ENCODE results near the gene KRTAP10-3.

The KRTAP10-3 gene

DNA sequence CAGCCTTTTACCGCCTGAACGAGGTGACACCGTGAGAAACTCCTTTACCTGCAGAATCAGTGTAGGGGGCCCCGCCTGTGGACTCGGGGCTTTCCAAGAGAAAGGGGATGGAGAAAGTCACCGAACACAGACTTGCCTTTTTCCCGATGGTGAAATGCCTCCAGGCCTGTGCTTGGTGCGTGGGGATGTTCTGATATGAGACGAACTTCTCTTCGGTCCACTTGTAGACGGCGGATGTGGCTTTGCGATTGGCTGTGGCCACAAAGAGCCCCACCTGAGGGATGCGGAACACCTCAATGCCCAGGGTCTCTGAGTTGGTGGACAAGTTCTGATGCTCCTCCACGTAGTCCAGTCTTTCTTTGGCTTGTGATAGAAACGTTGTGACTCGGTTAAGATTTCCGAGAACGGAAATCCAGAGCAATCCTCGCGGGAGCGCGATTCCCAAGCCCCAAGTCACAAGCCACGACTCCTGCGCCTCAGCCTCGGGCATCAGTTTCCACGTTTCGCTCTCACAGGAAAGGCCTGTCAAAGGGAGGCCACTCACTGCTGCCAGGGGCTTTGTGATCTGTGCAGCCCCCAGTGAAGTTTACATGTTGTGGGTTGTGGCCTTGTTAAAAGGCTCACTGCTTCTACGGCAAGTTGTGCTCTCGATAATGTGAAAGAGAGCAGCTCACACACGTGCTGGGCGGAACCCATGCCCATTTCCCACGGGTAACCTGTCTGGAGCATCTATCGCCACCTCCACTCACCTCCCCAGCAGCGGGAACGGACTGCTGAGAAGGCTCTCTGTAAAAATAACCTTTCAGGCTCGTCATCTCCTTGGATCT lies 31.2 kb downstream of the KRTAP10-3 start:
- no peak for DNase-seq

DNA sequence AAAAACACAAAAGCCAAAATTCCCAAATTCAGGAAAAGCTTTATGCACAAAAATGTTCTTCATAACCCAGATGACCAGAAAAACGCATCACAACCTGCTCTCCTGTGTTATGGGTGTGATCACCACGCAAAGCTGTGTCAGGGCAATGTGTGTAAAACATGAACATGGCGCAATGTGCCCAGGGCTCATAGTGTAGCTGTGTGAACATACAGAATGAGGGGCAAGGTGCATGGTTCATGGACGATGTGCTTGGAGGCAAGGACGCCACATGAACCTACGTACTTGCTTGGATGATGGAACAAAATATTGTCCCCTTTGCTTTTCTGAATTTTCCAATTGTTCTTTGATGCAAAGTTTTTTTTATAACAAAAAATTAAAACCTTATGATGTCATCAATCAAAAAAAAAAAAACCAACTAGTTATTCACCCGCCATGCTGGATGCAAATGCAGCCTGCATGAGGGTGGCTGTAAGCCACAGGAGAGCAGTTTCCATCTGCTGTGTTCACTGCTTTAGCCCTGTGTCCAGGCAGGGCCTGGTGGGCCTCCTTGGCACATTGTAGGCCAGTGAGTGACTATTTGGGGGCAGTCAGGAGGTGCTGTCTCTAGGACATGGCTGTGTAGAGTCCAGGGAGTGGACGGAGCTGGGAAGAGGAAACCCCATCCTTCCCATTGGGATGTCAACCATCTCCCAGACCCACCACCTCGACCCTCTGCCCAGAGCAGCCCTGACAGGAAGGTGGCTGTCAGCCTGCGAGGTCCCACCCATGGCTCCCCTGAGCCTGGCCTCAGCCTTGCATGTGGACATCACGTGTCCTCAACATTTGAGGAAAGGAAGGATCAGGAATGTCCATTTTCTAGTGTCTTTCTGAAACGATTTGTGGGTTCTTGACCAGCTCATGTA lies 32.2 kb downstream of the KRTAP10-3 start:
- no peak for DNase-seq

GRCh38 chr21:44525391-44526095 lies 33.1 kb downstream of the KRTAP10-3 start:
- no peak for DNase-seq

DNA sequence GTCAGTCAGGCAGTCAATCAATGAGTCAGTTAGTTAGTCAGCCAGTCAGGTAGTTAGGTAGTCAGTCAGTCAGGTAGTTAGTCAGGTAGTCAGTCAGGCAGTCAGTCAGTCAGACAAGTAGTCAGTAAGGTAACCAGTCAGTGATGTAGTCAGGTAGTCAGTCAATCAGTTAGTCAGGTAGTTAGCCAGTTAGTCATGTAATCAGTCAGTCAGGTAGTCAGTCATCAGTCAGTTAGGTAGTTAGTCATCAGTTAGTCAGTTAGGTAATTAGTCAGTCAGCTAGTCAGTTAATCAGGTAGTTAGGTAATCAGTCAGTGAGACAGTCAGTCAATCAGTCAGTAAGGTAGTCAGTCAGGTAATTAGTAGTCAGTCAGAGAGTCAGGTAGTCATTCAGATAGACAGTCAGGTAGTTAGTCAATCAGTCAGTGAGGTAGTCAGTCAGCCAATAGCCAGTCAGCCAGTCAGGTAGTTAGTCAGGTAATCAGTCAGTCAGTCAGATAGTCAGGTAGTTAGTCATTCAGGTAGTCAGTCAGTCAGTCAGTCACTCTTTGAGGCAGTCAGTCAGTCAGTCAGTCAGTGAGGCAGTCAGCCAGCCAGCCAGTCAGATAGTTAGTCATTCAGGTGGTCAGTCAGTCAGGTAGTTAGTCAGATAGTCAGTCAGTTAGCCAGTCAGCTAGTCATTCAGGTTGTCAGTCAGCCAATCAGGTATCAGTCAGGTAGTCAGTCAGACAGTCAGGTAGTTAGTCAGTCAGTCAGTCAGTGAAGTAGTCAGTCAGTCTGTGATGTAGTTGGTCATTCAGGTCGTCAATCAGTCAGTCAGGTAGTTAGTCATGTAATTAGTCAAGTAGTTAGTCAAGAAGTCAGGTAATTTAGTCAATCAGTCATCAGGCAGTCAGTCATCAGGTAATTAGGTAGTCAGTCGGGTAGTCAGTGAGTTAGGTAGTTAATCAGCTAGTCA lies 33.9 kb downstream of the KRTAP10-3 start:
- DNase-seq = no peak

DNA sequence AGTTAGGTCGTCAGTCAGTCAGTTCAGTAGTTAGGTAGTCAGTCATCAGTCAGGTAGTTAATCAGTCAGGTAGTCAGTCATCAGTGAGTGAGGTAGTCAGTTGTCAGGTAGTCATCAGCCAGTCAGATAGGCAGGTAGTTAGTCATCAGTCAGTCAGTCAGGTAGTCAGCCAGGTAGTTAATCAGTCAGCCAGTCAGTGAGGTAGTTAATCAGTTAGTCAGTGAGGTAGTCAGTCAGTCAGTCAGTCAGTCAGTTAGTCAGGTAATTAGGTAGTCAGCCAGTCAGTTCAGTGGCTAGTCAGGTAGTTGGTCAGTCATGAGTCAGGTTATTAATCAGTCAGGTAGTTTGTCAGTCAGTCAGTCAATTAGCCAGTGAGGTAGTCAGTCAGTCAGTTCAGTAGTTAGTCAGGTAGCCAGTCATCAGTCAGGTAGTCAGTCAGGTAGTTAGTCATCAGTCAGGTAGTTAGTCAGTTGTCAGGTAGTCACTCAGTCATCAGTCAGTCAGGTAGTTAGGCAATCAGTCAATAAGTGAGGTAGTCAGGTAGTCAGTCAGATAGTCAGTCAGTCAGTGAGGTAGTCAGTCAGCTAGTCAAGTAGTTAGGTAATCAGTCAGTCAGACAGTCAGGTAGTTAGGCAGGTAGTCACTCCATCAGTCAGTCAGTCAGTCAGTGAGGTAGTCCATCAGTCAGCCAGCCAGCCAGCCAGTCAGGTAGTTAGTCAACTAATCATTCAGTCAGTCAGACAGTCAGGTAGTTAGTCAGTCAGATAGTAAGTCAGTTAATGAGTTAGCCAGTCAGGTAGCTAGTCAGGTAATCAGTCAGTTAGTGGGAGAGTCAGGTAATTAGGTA lies 34.8 kb downstream of the KRTAP10-3 start:
- no peak for DNase-seq

DNA sequence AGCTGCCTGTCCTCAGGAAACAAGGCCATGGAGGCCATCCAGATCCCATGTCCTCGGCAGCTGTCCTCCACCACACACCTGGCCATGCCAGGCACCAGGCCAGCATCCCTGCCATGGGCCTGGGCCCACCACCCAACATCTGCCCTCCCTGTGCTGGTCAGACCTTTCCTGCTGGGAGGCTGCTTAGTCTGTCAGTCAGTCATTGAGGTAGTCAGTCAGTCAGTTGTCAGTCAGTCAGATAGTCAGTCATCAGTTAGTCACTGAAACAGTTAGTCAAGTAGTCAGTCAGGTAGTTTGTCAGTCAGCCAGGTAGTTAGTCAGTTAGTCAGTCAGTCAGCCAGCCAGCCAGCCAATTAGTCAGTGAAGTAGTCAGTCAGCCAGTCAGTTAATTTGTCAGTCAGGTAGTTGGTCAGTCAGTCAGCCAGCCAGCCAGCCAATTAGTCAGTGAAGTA lies 35.8 kb downstream of the KRTAP10-3 start:
- no peak for DNase-seq

DNA sequence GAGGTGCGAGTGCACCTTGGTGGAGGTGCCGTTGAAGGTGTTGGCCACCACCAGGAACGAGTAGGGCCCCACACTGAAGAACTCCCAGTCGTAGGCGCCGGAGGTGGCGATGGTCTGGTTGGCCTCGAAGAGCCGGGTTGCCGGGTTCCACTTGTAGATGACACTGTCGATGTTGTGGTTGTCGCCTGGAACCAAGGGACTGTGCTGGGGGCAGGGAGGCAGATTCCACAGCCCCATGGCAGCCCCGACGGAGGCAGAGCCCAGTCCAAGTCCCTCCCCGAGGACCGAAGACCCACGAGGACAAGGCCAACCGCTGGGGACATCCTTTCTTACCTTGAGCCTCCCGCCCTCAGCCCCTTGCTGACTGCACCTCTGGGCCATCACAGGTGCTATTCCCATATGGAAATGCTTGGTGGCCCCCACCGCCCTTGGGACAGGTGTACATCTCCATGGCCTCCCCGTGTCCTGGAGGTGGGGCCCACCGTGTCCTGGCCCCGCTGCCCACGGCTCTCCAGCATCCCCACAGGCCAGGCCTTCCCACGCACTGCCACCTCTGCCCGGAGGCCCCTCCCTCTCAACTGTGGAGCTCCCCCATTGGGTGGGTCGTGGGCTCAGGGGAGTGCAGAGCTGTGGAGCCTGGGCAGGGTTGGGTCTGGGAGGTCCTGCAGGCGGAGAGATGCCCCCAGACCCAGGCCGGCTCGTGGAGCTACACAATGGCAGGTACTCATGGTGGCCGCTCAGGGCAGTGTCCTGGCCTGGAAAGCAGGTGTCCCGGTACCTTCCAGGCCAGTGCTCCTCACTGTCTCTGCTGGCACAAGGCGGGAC lies 36.5 kb downstream of the KRTAP10-3 start:
- no peak for DNase-seq

- DNase-seq = no peak
Measured at GRCh38 chr21:44521301-44521927, 37.2 kb downstream of the KRTAP10-3 start.

- DNase-seq = no peak
Measured at GRCh38 chr21:44520326-44521300, 38.0 kb downstream of the KRTAP10-3 start.

- DNase-seq = no peak
Measured at GRCh38 chr21:44519346-44520325, 39.0 kb downstream of the KRTAP10-3 start.

- no peak for DNase-seq
Measured at GRCh38 chr21:44518686-44519085, 39.9 kb downstream of the KRTAP10-3 start.

- DNase-seq = peak; percentile 27
Measured at GRCh38 chr21:44517175-44517899, 41.3 kb downstream of the KRTAP10-3 start.

GRCh38 chr21:44516828-44517174 lies 41.8 kb downstream of the KRTAP10-3 start:
- DNase-seq = no peak

GRCh38 chr21:44516342-44516741 lies 42.3 kb downstream of the KRTAP10-3 start:
- DNase-seq = no peak

DNA sequence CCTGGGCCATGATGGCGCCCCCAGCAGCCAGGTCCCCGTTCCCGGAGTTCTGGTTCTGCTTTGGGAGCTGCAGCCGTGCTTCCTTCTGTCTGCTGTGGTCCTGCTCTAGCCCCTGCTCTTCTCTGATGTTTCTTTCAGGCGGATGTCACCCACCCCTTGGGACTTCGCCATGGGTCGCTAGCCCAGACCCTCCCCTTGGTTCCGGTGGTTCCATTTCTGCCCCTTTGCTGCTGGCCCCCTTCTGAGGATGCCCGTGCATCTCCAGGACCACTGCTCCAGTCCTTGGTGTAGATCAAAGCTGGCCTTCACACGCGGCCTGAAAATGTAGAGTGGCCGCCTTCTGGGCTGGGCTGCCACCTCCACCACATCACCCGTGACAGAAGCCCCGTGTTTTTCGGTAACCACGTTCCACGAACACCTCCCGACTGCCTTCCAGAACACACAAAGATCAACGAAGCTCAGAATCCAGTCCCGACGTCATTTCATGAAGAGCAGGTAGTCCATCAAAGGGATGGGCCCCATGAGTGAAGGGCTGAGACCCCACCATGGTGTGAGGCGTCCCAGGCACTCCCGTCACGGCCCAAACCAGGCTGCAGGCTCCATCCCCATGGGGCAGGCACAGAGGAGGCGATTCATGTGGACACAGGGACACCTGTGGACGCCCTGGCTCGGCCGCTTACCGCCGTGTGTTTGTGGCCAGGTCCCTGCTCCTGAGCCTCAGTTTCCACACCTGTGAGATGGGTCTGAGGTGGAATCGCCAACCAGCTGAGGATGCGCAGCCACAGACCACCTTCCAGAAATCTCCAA lies 43.0 kb downstream of the KRTAP10-3 start:
- no peak for DNase-seq

Measured in hematopoietic multipotent progenitor cell treated with erythropoietin and hydrocortisone succinate and interleukin-3 and kit ligand, for 4 days (in vitro differentiated cells).